ENCODE results near the gene PDLIM5. TPM values are rescaled to one million over a fixed set of nuclear protein-coding genes. Genes with fewer than 3 reads are reported as not detected.
"Not testable (repeated sequence)": the region's sequence is repeated elsewhere in the genome, so short reads cannot be mapped to it uniquely, and the experiment has no call there.

The PDLIM5 gene
- total RNA-seq, 1 experiment from 2014 or later: 53.8 TPM

- H3K4me2 ChIP-seq (ENCODE audit: low read depth, low read length, poor library complexity, severe bottlenecking): no peak overlapping the region
- no peak overlapping the region for H3K27ac ChIP-seq (ENCODE audit: low read length)
Measured at GRCh38 chr4:94623126-94623911, 171.6 kb downstream of the PDLIM5 start.

GRCh38 chr4:94626942-94627341 is 175.2 kb downstream of the PDLIM5 start:
- Histone ChIP-seq H2AFZ (ENCODE audit: low read length) (no peak overlapping the region), H3K4me2 (ENCODE audit: low read depth, low read length, poor library complexity, severe bottlenecking) (no peak overlapping the region), H3K4me1 (ENCODE audit: low read length) (no peaks in the 10 kb centered on the region), H3K9me3 (ENCODE audit: low read length) (no peaks in the 10 kb centered on the region), H3K36me3 (ENCODE audit: insufficient read depth, low read length) (no peaks in the 10 kb centered on the region), H3K9me2 (replicated peaks; ENCODE audit: insufficient read depth, low read length) (no peaks in the 10 kb centered on the region), H3K79me2 (ENCODE audit: low read length) (peaks cover 4% of the 10 kb centered on the region; the same call in 1 of the 2 replicates), H3K27ac (ENCODE audit: low read length) (no peak overlapping the region), H3K9ac (ENCODE audit: low read length) (no peak overlapping the region), H3K27me3 (ENCODE audit: low read length) (no peaks in the 10 kb centered on the region), H3K4me3 (ENCODE audit: low read length) (no peak overlapping the region), H4K20me1 (ENCODE audit: insufficient read depth, low read depth, low read length) (no peaks in the 10 kb centered on the region)
- DNase-seq: no peak

More at GRCh38 chr4:94623126-94623911, 171.6 kb downstream of the PDLIM5 start:
- Histone ChIP-seq H3K4me3 (ENCODE audit: low read length) (no peak overlapping the region), H3K27me3 (ENCODE audit: low read length) (no peaks in the 10 kb centered on the region), H3K4me1 (ENCODE audit: low read length) (no peaks in the 10 kb centered on the region), H4K20me1 (ENCODE audit: insufficient read depth, low read depth, low read length) (no peaks in the 10 kb centered on the region), H3K9ac (ENCODE audit: low read length) (no peak overlapping the region), H3K9me3 (ENCODE audit: low read length) (no peaks in the 10 kb centered on the region), H3K9me2 (replicated peaks; ENCODE audit: insufficient read depth, low read length) (no peaks in the 10 kb centered on the region), H2AFZ (ENCODE audit: low read length) (no peak overlapping the region), H3K79me2 (ENCODE audit: low read length) (peaks cover 4% of the 10 kb centered on the region; the same call in 1 of the 2 replicates), H3K36me3 (ENCODE audit: insufficient read depth, low read length) (no peaks in the 10 kb centered on the region)
- DNase-seq: no peak

GRCh38 chr4:94629058-94629457 is 177.3 kb downstream of the PDLIM5 start:
- not testable (repeated sequence) for H3K4me3 ChIP-seq (ENCODE audit: low read length); H3K4me2 ChIP-seq (ENCODE audit: low read depth, low read length, poor library complexity, severe bottlenecking); H3K9me3 ChIP-seq (ENCODE audit: low read length); H3K36me3 ChIP-seq (ENCODE audit: insufficient read depth, low read length); H3K27ac ChIP-seq (ENCODE audit: low read length); H3K79me2 ChIP-seq (ENCODE audit: low read length); H3K9me2 ChIP-seq (replicated peaks; ENCODE audit: insufficient read depth, low read length); DNase-seq; H3K27me3 ChIP-seq (ENCODE audit: low read length); H4K20me1 ChIP-seq (ENCODE audit: insufficient read depth, low read depth, low read length); H3K4me1 ChIP-seq (ENCODE audit: low read length); H3K9ac ChIP-seq (ENCODE audit: low read length); H2AFZ ChIP-seq (ENCODE audit: low read length)

- no peak for DNase-seq
- H3K9me2 ChIP-seq (replicated peaks; ENCODE audit: insufficient read depth, low read length): no peaks in the 10 kb centered on the region
- no peak overlapping the region for H3K9ac ChIP-seq (ENCODE audit: low read length)
Measured at GRCh38 chr4:94629837-94630236, 178.1 kb downstream of the PDLIM5 start.

GRCh38 chr4:94634271-94634670 is 182.5 kb downstream of the PDLIM5 start:
- Histone ChIP-seq H3K27me3 (ENCODE audit: low read length) (no peaks in the 10 kb centered on the region), H3K27ac (ENCODE audit: low read length) (no peak overlapping the region), H3K79me2 (ENCODE audit: low read length) (no peaks in the 10 kb centered on the region), H3K4me3 (ENCODE audit: low read length) (no peak overlapping the region), H2AFZ (ENCODE audit: low read length) (no peak overlapping the region), H4K20me1 (ENCODE audit: insufficient read depth, low read depth, low read length) (no peaks in the 10 kb centered on the region), H3K9ac (ENCODE audit: low read length) (no peak overlapping the region), H3K9me2 (replicated peaks; ENCODE audit: insufficient read depth, low read length) (no peaks in the 10 kb centered on the region), H3K9me3 (ENCODE audit: low read length) (no peaks in the 10 kb centered on the region), H3K4me2 (ENCODE audit: low read depth, low read length, poor library complexity, severe bottlenecking) (no peak overlapping the region), H3K36me3 (ENCODE audit: insufficient read depth, low read length) (no peaks in the 10 kb centered on the region), H3K4me1 (ENCODE audit: low read length) (no peaks in the 10 kb centered on the region)
- no peak for DNase-seq

More at GRCh38 chr4:94629837-94630236, 178.1 kb downstream of the PDLIM5 start:
- H3K79me2 ChIP-seq (ENCODE audit: low read length): peaks cover 4% of the 10 kb centered on the region; the same call in 1 of the 2 replicates
- no peaks in the 10 kb centered on the region for H3K4me1 ChIP-seq (ENCODE audit: low read length)
- no peaks in the 10 kb centered on the region for H4K20me1 ChIP-seq (ENCODE audit: insufficient read depth, low read depth, low read length)
- H2AFZ ChIP-seq (ENCODE audit: low read length): no peak overlapping the region
- no peak overlapping the region for H3K4me3 ChIP-seq (ENCODE audit: low read length)
- no peak overlapping the region for H3K4me2 ChIP-seq (ENCODE audit: low read depth, low read length, poor library complexity, severe bottlenecking)
- no peaks in the 10 kb centered on the region for H3K27me3 ChIP-seq (ENCODE audit: low read length)
- no peaks in the 10 kb centered on the region for H3K9me3 ChIP-seq (ENCODE audit: low read length)
- H3K27ac ChIP-seq (ENCODE audit: low read length): no peak overlapping the region
- H3K36me3 ChIP-seq (ENCODE audit: insufficient read depth, low read length): no peaks in the 10 kb centered on the region

GRCh38 chr4:94635177-94635576 is 183.4 kb downstream of the PDLIM5 start:
- no peak overlapping the region for H3K4me3 ChIP-seq (ENCODE audit: low read length)
- no peaks in the 10 kb centered on the region for H3K36me3 ChIP-seq (ENCODE audit: insufficient read depth, low read length)
- no peaks in the 10 kb centered on the region for H3K9me3 ChIP-seq (ENCODE audit: low read length)
- H3K27ac ChIP-seq (ENCODE audit: low read length): no peak overlapping the region
- no peak for DNase-seq
- H4K20me1 ChIP-seq (ENCODE audit: insufficient read depth, low read depth, low read length): no peaks in the 10 kb centered on the region
- H3K4me1 ChIP-seq (ENCODE audit: low read length): no peaks in the 10 kb centered on the region
- no peak overlapping the region for H2AFZ ChIP-seq (ENCODE audit: low read length)
- H3K79me2 ChIP-seq (ENCODE audit: low read length): no peaks in the 10 kb centered on the region
- H3K4me2 ChIP-seq (ENCODE audit: low read depth, low read length, poor library complexity, severe bottlenecking): no peak overlapping the region
- no peaks in the 10 kb centered on the region for H3K9me2 ChIP-seq (replicated peaks; ENCODE audit: insufficient read depth, low read length)
- no peak overlapping the region for H3K9ac ChIP-seq (ENCODE audit: low read length)
- H3K27me3 ChIP-seq (ENCODE audit: low read length): no peaks in the 10 kb centered on the region

- Histone ChIP-seq H3K4me1 (ENCODE audit: low read length) (no peaks in the 10 kb centered on the region), H3K4me2 (ENCODE audit: low read depth, low read length, poor library complexity, severe bottlenecking) (no peak overlapping the region), H3K4me3 (ENCODE audit: low read length) (no peak overlapping the region), H3K79me2 (ENCODE audit: low read length) (no peaks in the 10 kb centered on the region), H3K27me3 (ENCODE audit: low read length) (no peaks in the 10 kb centered on the region), H3K9ac (ENCODE audit: low read length) (no peak overlapping the region), H3K9me3 (ENCODE audit: low read length) (no peaks in the 10 kb centered on the region), H4K20me1 (ENCODE audit: insufficient read depth, low read depth, low read length) (no peaks in the 10 kb centered on the region), H3K9me2 (replicated peaks; ENCODE audit: insufficient read depth, low read length) (no peaks in the 10 kb centered on the region), H3K36me3 (ENCODE audit: insufficient read depth, low read length) (no peaks in the 10 kb centered on the region), H3K27ac (ENCODE audit: low read length) (no peak overlapping the region), H2AFZ (ENCODE audit: low read length) (no peak overlapping the region)
- no peak for DNase-seq
Measured at GRCh38 chr4:94636004-94636403, 184.3 kb downstream of the PDLIM5 start.

GRCh38 chr4:94639298-94639697 is 187.6 kb downstream of the PDLIM5 start:
- H4K20me1 ChIP-seq (ENCODE audit: insufficient read depth, low read depth, low read length): no peaks in the 10 kb centered on the region
- H3K9me2 ChIP-seq (replicated peaks; ENCODE audit: insufficient read depth, low read length): no peaks in the 10 kb centered on the region
- no peak overlapping the region for H3K9ac ChIP-seq (ENCODE audit: low read length)
- H3K4me3 ChIP-seq (ENCODE audit: low read length): no peak overlapping the region
- H3K4me2 ChIP-seq (ENCODE audit: low read depth, low read length, poor library complexity, severe bottlenecking): no peak overlapping the region
- H3K27ac ChIP-seq (ENCODE audit: low read length): no peak overlapping the region
- no peaks in the 10 kb centered on the region for H3K4me1 ChIP-seq (ENCODE audit: low read length)
- no peak for DNase-seq
- H3K36me3 ChIP-seq (ENCODE audit: insufficient read depth, low read length): no peaks in the 10 kb centered on the region
- no peaks in the 10 kb centered on the region for H3K79me2 ChIP-seq (ENCODE audit: low read length)
- H2AFZ ChIP-seq (ENCODE audit: low read length): no peak overlapping the region
- no peaks in the 10 kb centered on the region for H3K9me3 ChIP-seq (ENCODE audit: low read length)
- H3K27me3 ChIP-seq (ENCODE audit: low read length): no peaks in the 10 kb centered on the region
